Measurements from ENCODE around the gene STX10. TPM values are rescaled to one million over a fixed set of nuclear protein-coding genes. Genes with fewer than 3 reads are reported as not detected.

The STX10 gene
- total and polyA plus RNA-seq, 9 of the 15 experiments (the other 6 are each of a cell fraction or from before 2014, with no cell fraction given): 0.51 to 66.3 (median 31.0) TPM

DNA sequence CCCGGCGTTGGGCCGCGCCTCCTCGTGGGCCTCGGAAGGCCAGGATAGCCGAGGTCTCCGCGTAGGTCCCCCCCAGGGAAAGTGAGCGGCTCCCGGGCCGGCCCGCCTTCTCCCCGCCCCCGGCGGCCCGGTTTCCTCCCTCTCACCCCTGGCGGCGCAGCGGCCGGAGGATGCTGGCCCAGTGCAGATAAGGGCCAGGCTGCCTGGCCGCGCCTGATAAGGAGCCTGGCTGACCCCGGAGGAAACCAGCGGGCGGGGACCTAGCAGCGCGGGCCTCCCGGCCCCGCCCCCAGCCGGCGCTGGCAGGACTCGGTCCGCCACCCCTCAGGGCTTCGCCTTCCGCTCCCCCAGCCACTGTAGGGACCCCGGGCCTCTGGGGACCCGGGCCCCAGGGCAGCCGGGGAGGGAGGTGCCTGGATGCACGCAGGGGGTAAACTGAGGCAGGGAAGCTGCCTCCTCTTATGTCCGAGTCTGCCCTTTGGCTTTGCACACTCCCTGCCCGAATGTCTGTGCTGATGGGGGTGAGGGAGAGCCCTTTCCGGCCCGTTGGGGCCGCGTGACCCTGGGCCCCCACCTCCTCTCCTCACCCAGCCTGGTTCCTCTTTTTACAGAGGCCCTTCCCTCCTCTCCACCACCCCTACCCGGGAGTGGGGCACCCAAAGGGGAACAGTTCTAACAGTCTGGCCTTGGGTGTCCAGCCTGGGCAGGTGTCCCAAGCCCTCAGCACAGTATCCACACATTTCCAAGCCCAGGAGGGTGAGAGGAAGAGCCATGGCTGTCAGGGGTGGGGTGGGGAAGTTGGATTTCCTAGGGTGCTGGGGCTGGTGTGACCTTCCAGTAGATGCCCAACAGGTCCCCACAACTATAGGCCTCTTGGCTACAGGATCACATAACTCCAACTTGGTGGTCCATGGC lies 47.3 kb downstream of the STX10 start, which contains the start of gene LYL1 (continued):
- TF ChIP-seq, protein P1, sequence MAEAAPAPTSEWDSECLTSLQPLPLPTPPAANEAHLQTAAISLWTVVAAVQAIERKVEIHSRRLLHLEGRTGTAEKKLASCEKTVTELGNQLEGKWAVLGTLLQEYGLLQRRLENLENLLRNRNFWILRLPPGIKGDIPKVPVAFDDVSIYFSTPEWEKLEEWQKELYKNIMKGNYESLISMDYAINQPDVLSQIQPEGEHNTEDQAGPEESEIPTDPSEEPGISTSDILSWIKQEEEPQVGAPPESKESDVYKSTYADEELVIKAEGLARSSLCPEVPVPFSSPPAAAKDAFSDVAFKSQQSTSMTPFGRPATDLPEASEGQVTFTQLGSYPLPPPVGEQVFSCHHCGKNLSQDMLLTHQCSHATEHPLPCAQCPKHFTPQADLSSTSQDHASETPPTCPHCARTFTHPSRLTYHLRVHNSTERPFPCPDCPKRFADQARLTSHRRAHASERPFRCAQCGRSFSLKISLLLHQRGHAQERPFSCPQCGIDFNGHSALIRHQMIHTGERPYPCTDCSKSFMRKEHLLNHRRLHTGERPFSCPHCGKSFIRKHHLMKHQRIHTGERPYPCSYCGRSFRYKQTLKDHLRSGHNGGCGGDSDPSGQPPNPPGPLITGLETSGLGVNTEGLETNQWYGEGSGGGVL (CRISPR knock-in tag; IDR thresholded peaks at IDR 0.05): no peak
- TF ChIP-seq, protein P2, sequence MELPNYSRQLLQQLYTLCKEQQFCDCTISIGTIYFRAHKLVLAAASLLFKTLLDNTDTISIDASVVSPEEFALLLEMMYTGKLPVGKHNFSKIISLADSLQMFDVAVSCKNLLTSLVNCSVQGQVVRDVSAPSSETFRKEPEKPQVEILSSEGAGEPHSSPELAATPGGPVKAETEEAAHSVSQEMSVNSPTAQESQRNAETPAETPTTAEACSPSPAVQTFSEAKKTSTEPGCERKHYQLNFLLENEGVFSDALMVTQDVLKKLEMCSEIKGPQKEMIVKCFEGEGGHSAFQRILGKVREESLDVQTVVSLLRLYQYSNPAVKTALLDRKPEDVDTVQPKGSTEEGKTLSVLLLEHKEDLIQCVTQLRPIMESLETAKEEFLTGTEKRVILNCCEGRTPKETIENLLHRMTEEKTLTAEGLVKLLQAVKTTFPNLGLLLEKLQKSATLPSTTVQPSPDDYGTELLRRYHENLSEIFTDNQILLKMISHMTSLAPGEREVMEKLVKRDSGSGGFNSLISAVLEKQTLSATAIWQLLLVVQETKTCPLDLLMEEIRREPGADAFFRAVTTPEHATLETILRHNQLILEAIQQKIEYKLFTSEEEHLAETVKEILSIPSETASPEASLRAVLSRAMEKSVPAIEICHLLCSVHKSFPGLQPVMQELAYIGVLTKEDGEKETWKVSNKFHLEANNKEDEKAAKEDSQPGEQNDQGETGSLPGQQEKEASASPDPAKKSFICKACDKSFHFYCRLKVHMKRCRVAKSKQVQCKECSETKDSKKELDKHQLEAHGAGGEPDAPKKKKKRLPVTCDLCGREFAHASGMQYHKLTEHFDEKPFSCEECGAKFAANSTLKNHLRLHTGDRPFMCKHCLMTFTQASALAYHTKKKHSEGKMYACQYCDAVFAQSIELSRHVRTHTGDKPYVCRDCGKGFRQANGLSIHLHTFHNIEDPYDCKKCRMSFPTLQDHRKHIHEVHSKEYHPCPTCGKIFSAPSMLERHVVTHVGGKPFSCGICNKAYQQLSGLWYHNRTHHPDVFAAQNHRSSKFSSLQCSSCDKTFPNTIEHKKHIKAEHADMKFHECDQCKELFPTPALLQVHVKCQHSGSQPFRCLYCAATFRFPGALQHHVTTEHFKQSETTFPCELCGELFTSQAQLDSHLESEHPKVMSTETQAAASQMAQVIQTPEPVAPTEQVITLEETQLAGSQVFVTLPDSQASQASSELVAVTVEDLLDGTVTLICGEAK (IDR thresholded peaks at IDR 0.05): peak; percentile 78
- TF ChIP-seq, protein P2 (CRISPR knock-in tag; IDR thresholded peaks at IDR 0.05): no peak
- TF ChIP-seq, protein P3, sequence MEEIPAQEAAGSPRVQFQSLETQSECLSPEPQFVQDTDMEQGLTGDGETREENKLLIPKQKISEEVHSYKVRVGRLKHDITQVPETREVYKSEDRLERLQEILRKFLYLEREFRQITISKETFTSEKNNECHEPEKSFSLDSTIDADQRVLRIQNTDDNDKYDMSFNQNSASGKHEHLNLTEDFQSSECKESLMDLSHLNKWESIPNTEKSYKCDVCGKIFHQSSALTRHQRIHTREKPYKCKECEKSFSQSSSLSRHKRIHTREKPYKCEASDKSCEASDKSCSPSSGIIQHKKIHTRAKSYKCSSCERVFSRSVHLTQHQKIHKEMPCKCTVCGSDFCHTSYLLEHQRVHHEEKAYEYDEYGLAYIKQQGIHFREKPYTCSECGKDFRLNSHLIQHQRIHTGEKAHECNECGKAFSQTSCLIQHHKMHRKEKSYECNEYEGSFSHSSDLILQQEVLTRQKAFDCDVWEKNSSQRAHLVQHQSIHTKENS (CRISPR knock-in tag; IDR thresholded peaks at IDR 0.05): no peak
- TF ChIP-seq HSF4 (CRISPR knock-in tag; IDR thresholded peaks at IDR 0.05; ENCODE audit: borderline replicate concordance) (peak; percentile 4; the same call in 1 of the 2 replicates), KAT7 (CRISPR knock-in tag; IDR thresholded peaks at IDR 0.05; ENCODE audit: borderline replicate concordance) (no peak; the same call in 1 of the 2 replicates), ZBED1 (IDR thresholded peaks at IDR 0.05) (peak; percentile 93), ARHGAP35 (IDR thresholded peaks at IDR 0.05; ENCODE audit: partially characterized antibody) (no peak), RBM14 (IDR thresholded peaks at IDR 0.05; ENCODE audit: borderline replicate concordance, insufficient read depth, low read depth, low read length) (0 out of 2 replicates have a peak, but pooled peaks have one; percentile 58), MYBL2 (IDR thresholded peaks at IDR 0.05; ENCODE audit: low read depth) (no peak), MYBL2 (CRISPR knock-in tag; IDR thresholded peaks at IDR 0.05; ENCODE audit: borderline replicate concordance) (no peak)
- TF ChIP-seq, protein P4, sequence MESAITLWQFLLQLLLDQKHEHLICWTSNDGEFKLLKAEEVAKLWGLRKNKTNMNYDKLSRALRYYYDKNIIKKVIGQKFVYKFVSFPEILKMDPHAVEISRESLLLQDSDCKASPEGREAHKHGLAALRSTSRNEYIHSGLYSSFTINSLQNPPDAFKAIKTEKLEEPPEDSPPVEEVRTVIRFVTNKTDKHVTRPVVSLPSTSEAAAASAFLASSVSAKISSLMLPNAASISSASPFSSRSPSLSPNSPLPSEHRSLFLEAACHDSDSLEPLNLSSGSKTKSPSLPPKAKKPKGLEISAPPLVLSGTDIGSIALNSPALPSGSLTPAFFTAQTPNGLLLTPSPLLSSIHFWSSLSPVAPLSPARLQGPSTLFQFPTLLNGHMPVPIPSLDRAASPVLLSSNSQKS (CRISPR knock-in tag; IDR thresholded peaks at IDR 0.05): no peak

All from K562 (cell line).